Smooth muscle cell (in vitro differentiated cells): ENCODE results near the gene ARL4D. TPM values are rescaled to one million over a fixed set of nuclear protein-coding genes. Genes with fewer than 3 reads are reported as not detected.

ENCODE experiments used
- DNase-seq: peaks from one replicate; lab custom pipeline; 2025; ENCODE audit not compliant: unreplicated experiment; lab: John Stamatoyannopoulos, UW
- H2AFZ ChIP-seq: fragments of 200-600 bp; sonication (generic); 2 replicates; pipeline ENCODE4 v1.6.0; 2016; ENCODE audit warnings: antibody characterized with exemption, low read depth, mild to moderate bottlenecking
- H3F3A ChIP-seq: fragments of 200-600 bp; sonication (generic); 2 replicates; pipeline ENCODE4 v1.6.0; 2017; ENCODE audit warnings: antibody characterized with exemption, low read depth
- H3K27ac ChIP-seq: fragments of 200-600 bp; sonication (generic); 2 replicates; pipeline ENCODE4 v1.5.1; 2016; ENCODE audit warnings: low read depth, mild to moderate bottlenecking
- H3K27me3 ChIP-seq: fragments of 200-600 bp; sonication (generic); 2 replicates; pipeline ENCODE4 v1.6.1; 2016; ENCODE audit warnings: low read depth, mild to moderate bottlenecking
- H3K36me3 ChIP-seq: fragments of 200-600 bp; sonication (generic); 2 replicates; pipeline ENCODE4 v1.5.1; 2016; ENCODE audit warnings: low read depth
- H3K4me1 ChIP-seq: fragments of 200-600 bp; sonication (generic); 2 replicates; pipeline ENCODE4 v1.5.1; 2016; ENCODE audit warnings: low read depth
- H3K4me2 ChIP-seq: fragments of 200-600 bp; sonication (generic); 2 replicates; pipeline ENCODE4 v1.6.0; 2016; ENCODE audit warnings: mild to moderate bottlenecking
- H3K4me3 ChIP-seq: fragments of 200-600 bp; sonication (generic); 2 replicates; pipeline ENCODE4 v1.5.1; 2016; ENCODE audit warnings: mild to moderate bottlenecking
- H3K79me2 ChIP-seq: fragments of 200-600 bp; sonication (generic); 2 replicates; pipeline ENCODE4 v1.6.0; 2016; ENCODE audit warnings: low read depth, mild to moderate bottlenecking
- H3K9ac ChIP-seq: fragments of 200-600 bp; sonication (generic); 2 replicates; pipeline ENCODE4 v1.6.0; 2016; ENCODE audit warnings: low read depth
- H3K9me3 ChIP-seq: fragments of 200-600 bp; sonication (generic); replicated peaks from 2 replicates; pipeline ENCODE4 v1.5.1; 2016; ENCODE audit warnings: low read depth
- H4K20me1 ChIP-seq: fragments of 200-600 bp; sonication (generic); 2 replicates; pipeline ENCODE4 v1.6.0; 2016; ENCODE audit warnings: low read depth
- WGBS: methylation state at CpG from one replicate; pipeline ENCODE4 v1.1.7; 2016; ENCODE audit warnings: low lambda C conversion rate; 5-methylcytosine and 5-hydroxymethylcytosine counted together
- polyA plus RNA-seq: library from polyadenylated mRNA; unstranded; fragments of >200 nt; fragmentation: Nextera tagmentation; extraction: Ambion mirVana; gene quantifications from 2 replicates; pipeline ENCODE4 v1.2.1, GENCODE V29; 2016
- total RNA-seq: library from RNA; depleted of rRNA; stranded (reverse); fragments of >200 nt; gene quantifications from 2 replicates; pipeline ENCODE4 v1.2.3, GENCODE V29; 2014
- TF ChIP-seq, protein P1 (sequence below): fragments of 200-600 bp; sonication (generic); IDR thresholded peaks from 2 replicates; pipeline ENCODE4 v1.5.1; 2017; ENCODE audit warnings: borderline replicate concordance, mild to moderate bottlenecking, antibody characterized with exemption; ENCODE audit not compliant: insufficient read depth, poor library complexity, severe bottlenecking

ARL4D gene
- total and polyA plus RNA-seq, 2 experiments from 2014 or later, result 9.9 to 25.9 TPM

DNA sequence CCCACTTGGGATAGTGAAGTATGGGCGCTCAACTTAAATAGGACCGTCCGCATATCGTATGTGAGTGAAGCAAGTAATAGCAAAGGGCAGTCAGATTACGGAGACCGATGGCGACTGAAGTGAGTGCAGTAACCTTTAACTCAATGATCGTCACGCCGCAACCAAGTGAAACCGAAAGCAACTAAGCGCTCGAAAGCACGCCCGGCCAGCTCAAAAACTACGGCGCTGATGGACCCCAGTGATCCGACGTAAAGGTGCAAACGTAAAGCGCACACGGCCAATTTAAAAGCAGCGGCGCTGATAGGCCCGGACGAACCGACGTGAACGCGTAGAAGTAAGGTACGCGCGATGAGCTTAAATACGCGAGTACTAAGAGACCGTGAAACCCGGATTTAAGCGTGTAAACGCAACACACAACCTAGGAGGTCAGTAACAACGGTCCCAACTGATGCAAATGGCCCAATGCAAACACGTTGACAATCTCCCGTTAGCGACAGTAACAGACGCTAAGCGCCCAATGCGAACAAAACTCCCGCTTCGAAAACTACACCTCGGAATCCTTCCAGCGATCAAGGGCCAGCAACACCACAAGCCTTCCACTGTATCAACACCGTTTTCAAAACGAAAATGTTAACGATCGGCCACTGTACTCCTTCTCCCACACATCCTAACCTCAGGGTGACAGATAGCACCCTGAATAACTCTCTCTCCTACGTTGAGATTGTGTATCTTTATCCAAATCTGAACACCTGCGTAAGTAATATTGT, 37.9 kb upstream of the ARL4D start:
- Histone ChIP-seq H3K36me3 (no peaks in the 10 kb centered on the region), H3K9ac (peak overlapping the region; percentile 96), H3K9me3 (no peaks in the 10 kb centered on the region), H3K4me2 (peak overlapping the region; percentile 79), H3K27me3 (no peaks in the 10 kb centered on the region), H4K20me1 (peaks cover 20% of the 10 kb centered on the region), H3K4me1 (peaks cover 4% of the 10 kb centered on the region), H3K27ac (peak overlapping the region; percentile 96), H3K4me3 (peak overlapping the region; percentile 48), H3F3A (no peaks in the 10 kb centered on the region), H3K79me2 (no peaks in the 10 kb centered on the region), H2AFZ (peak overlapping the region; percentile 20)
- peak; percentile 34 for DNase-seq
- TF ChIP-seq, protein P1, sequence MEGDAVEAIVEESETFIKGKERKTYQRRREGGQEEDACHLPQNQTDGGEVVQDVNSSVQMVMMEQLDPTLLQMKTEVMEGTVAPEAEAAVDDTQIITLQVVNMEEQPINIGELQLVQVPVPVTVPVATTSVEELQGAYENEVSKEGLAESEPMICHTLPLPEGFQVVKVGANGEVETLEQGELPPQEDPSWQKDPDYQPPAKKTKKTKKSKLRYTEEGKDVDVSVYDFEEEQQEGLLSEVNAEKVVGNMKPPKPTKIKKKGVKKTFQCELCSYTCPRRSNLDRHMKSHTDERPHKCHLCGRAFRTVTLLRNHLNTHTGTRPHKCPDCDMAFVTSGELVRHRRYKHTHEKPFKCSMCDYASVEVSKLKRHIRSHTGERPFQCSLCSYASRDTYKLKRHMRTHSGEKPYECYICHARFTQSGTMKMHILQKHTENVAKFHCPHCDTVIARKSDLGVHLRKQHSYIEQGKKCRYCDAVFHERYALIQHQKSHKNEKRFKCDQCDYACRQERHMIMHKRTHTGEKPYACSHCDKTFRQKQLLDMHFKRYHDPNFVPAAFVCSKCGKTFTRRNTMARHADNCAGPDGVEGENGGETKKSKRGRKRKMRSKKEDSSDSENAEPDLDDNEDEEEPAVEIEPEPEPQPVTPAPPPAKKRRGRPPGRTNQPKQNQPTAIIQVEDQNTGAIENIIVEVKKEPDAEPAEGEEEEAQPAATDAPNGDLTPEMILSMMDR, result no peak
- WGBS, result 31% methylated on average over 56 of the region's 56 CpGs

- 97% methylated on average over 27 of the region's 27 CpGs for WGBS
- H3K27ac ChIP-seq, result no peak overlapping the region
Observed at GRCh38 chr17:43363181-43363925, 35.4 kb upstream of the ARL4D start.

GRCh38 chr17:43363926-43364285, 34.9 kb upstream of the ARL4D start:
- H3K9me3 ChIP-seq, result no peaks in the 10 kb centered on the region
- 90% methylated on average over 10 of the region's 10 CpGs for WGBS
- no peak for DNase-seq
- H3K36me3 ChIP-seq, result no peaks in the 10 kb centered on the region
- no peak overlapping the region for H2AFZ ChIP-seq
- H3F3A ChIP-seq, result peaks cover 6% of the 10 kb centered on the region
- H3K4me2 ChIP-seq, result no peak overlapping the region
- H3K27me3 ChIP-seq, result no peaks in the 10 kb centered on the region
- no peak overlapping the region for H3K9ac ChIP-seq
- TF ChIP-seq, protein P1, result no peak
- H3K79me2 ChIP-seq, result no peaks in the 10 kb centered on the region
- H3K4me1 ChIP-seq, result peaks cover 4% of the 10 kb centered on the region
- H3K27ac ChIP-seq, result no peak overlapping the region
- H4K20me1 ChIP-seq, result peaks cover 8% of the 10 kb centered on the region
- no peak overlapping the region for H3K4me3 ChIP-seq

More at GRCh38 chr17:43363181-43363925, 35.4 kb upstream of the ARL4D start:
- Histone ChIP-seq H3K9me3 (no peaks in the 10 kb centered on the region), H4K20me1 (peaks cover 9% of the 10 kb centered on the region), H3K27me3 (no peaks in the 10 kb centered on the region), H2AFZ (no peak overlapping the region), H3K36me3 (no peaks in the 10 kb centered on the region), H3K9ac (no peak overlapping the region), H3F3A (peaks cover 6% of the 10 kb centered on the region), H3K4me3 (no peak overlapping the region), H3K4me1 (peaks cover 4% of the 10 kb centered on the region), H3K4me2 (no peak overlapping the region), H3K79me2 (no peaks in the 10 kb centered on the region)
- TF ChIP-seq, protein P1, result no peak
- DNase-seq, result no peak
